NCI-H1694 (cell line): Measurements from ENCODE around the gene ARHGAP27.
"Not testable (repeated sequence)": the region's sequence is repeated elsewhere in the genome, so short reads cannot be mapped to it uniquely, and the experiment has no call there.

Experiments
- DNase-seq: peaks from one replicate; lab custom pipeline; 2025; lab: John Stamatoyannopoulos, UW

ARHGAP27 gene, protein sequence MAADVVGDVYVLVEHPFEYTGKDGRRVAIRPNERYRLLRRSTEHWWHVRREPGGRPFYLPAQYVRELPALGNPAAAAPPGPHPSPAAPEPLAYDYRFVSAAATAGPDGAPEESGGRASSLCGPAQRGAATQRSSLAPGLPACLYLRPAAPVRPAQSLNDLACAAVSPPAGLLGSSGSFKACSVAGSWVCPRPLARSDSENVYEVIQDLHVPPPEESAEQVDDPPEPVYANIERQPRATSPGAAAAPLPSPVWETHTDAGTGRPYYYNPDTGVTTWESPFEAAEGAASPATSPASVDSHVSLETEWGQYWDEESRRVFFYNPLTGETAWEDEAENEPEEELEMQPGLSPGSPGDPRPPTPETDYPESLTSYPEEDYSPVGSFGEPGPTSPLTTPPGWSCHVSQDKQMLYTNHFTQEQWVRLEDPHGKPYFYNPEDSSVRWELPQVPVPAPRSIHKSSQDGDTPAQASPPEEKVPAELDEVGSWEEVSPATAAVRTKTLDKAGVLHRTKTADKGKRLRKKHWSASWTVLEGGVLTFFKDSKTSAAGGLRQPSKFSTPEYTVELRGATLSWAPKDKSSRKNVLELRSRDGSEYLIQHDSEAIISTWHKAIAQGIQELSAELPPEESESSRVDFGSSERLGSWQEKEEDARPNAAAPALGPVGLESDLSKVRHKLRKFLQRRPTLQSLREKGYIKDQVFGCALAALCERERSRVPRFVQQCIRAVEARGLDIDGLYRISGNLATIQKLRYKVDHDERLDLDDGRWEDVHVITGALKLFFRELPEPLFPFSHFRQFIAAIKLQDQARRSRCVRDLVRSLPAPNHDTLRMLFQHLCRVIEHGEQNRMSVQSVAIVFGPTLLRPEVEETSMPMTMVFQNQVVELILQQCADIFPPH

GRCh38 chr17:45432405-45433158 lies at the start of gene ARHGAP27:
Gene ARHGAP27 (minus strand): TSS chr17:45432870. CDS start chr17:45430279, 2,591 bp downstream.
- no peak for DNase-seq

- DNase-seq: not testable (repeated sequence)
Measured at GRCh38 chr17:45482317-45482716, 49.6 kb upstream of the ARHGAP27 start.

GRCh38 chr17:45475436-45475835 lies 42.8 kb upstream of the ARHGAP27 start:
- DNase-seq: not testable (repeated sequence)

- not testable (repeated sequence) for DNase-seq
Measured at GRCh38 chr17:45472249-45472648, 39.6 kb upstream of the ARHGAP27 start.

DNA sequence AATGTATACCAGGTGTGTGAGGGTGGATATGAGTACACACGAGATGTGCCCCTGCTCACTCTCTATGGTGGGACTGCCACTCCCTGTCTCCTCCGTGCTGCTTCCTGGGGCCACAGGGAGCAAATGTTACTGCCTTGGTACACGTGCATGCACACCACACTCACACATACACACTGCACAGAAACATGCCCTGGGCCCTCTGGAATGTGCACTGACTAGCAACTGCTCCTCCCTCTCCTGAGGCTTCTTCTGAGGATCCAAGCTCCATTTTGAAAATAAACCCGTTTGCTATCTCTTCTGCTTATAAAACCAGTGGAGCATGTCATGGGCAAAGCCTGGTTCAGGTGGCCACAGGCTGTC lies 36.5 kb upstream of the ARHGAP27 start:
- DNase-seq: not testable (repeated sequence)

- DNase-seq: not testable (repeated sequence)
Measured at GRCh38 chr17:45468293-45469203, 35.9 kb upstream of the ARHGAP27 start.

- not testable (repeated sequence) for DNase-seq
Measured at GRCh38 chr17:45461524-45462327, 29.1 kb upstream of the ARHGAP27 start.

- not testable (repeated sequence) for DNase-seq
Measured at GRCh38 chr17:45460422-45460821, 27.8 kb upstream of the ARHGAP27 start.

DNA sequence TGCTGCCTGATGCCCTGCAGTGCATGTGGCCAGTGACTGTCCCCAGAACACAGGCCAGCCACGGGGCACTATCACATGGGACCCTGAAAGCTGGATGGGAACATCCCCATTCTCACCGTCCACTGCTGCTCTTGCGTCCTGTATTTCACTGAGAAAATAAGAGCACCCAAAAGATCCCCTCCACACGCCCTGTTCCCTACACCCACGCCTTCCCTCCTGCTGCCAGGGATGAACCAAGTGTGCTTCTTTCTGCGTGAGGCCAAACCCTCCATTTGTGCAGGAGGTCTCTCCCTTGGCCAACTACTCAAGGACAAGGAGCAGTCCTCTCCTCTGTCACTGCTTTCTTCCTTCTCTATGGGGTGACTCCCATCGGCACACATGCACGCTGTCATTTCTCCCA lies 21.7 kb upstream of the ARHGAP27 start:
- not testable (repeated sequence) for DNase-seq

DNA sequence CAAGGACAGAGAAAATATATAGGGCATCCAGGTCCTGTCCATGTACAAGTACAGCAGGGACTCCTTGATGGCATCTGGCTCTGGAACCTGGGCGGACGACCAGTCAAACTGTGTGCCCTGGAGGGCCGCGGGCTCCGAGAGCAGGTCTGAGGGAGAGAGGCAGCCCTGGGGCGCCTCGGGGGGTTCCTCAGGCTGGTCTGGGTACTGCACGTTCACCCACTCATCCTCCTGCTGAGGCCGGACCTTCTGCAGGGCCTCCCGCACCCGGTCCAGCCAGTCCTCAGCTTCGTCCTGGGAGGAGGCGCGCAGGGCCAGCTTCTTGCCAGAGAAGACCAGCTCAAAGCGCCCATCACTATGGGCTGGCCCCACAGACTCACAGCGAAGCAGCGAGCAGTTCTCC lies 21.1 kb upstream of the ARHGAP27 start:
- not testable (repeated sequence) for DNase-seq

- DNase-seq: not testable (repeated sequence)
Measured at GRCh38 chr17:45453225-45453534, 20.5 kb upstream of the ARHGAP27 start.

GRCh38 chr17:45452329-45453224 lies 19.9 kb upstream of the ARHGAP27 start:
- DNase-seq: not testable (repeated sequence)

- DNase-seq: not testable (repeated sequence)
Measured at GRCh38 chr17:45451660-45452059, 19.0 kb upstream of the ARHGAP27 start.

GRCh38 chr17:45451131-45451530 lies 18.5 kb upstream of the ARHGAP27 start:
- DNase-seq: no peak

- not testable (repeated sequence) for DNase-seq
Measured at GRCh38 chr17:45449708-45450329, 17.1 kb upstream of the ARHGAP27 start.

DNA sequence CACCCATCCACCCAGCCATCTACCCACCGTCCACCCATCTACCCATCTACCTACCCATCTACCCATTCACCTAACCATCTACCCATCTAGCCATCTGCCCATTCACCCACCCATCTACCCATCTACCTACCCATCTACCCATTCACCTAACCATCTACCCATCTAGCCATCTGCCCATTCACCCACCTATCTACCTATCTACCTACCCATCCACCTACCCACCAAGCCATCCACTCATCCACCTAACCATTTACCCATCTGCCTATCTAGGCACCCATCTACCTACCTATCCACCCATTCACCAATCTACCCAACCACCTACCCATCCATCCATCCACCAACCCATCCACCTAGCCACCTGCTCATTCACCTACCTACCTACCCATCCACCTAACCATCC lies 16.6 kb upstream of the ARHGAP27 start:
- DNase-seq: not testable (repeated sequence)

DNA sequence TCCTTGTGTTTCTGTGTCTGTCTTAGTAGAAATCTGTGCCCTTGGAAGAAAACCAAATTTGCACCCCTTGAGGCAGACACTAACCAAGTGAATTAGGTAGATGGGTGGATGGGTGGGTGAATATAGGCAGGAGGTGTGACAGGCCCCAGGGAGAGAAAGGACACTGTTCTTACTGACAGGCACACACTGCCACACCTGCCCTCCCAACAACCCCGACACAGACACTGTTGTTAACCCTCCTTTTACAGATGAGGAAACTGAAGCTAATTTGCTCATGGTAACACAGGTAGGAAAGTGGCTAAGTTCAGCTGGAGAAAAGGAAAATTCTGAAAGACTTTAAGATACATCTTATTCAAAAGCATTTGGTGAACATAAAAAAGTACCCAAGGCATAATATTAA lies 15.8 kb upstream of the ARHGAP27 start:
- DNase-seq: not testable (repeated sequence)

GRCh38 chr17:45448066-45448465 lies 15.4 kb upstream of the ARHGAP27 start:
- not testable (repeated sequence) for DNase-seq

DNA sequence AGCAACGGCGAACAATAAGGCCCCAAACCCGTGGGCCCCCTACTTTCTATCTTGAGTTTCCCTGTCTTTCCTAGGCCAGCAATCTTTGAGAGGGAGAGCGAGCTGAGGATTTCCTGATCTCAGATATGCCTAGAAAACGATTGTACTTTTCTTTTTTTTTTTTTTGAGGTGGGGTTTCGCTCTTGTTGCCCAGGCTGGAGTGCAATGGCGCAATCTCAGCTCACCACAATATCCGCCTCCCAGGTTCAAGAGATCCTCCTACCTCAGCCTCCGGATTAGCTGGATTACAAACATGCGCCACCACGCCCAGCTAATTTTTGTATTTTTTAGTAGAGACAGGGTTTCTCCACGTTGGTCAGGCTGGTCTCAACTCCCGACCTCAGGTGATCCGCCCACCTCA lies 15.0 kb upstream of the ARHGAP27 start:
- DNase-seq: not testable (repeated sequence)
